GM21619 (cell line): Measurements from ENCODE around the gene RCC2.
"Not testable (repeated sequence)": the region's sequence is repeated elsewhere in the genome, so short reads cannot be mapped to it uniquely, and the experiment has no call there.

ENCODE experiments used
- ATAC-seq: cut with Tn5 transposase; IDR thresholded peaks from one replicate; pipeline ENCODE4 v1.9.1; 2021; ENCODE audit not compliant: unreplicated experiment

The RCC2 gene

GRCh38 chr1:17422461-17422860, 17.0 kb downstream of the RCC2 start:
- ATAC-seq: no peak

GRCh38 chr1:17420391-17420918, 19.0 kb downstream of the RCC2 start:
- ATAC-seq: no peak

GRCh38 chr1:17419626-17420328, 19.7 kb downstream of the RCC2 start:
- ATAC-seq: no peak

GRCh38 chr1:17416389-17416788, 23.1 kb downstream of the RCC2 start:
- no peak for ATAC-seq

DNA sequence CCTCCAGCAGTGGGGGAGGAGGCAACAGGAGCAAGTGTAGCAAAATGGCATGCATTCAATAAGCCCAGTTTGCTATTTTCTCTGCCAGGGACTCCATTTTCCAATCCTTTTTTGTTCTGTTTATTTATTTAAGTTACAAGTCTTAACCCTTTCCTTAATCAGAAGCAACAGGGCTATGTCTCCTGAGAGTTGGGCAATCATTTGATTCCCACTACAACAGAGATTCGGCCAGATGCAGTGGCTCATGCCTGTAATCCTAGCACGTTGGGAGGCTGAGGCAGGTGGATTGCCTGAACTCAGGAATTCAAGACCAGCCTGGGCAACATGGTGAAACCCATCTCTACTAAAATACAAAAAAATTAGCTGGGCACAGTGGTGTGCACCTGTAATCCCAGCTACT, 25.5 kb downstream of the RCC2 start:
- ATAC-seq: no peak

- ATAC-seq: no peak
Observed at GRCh38 chr1:17412093-17412870, 27.2 kb downstream of the RCC2 start.

DNA sequence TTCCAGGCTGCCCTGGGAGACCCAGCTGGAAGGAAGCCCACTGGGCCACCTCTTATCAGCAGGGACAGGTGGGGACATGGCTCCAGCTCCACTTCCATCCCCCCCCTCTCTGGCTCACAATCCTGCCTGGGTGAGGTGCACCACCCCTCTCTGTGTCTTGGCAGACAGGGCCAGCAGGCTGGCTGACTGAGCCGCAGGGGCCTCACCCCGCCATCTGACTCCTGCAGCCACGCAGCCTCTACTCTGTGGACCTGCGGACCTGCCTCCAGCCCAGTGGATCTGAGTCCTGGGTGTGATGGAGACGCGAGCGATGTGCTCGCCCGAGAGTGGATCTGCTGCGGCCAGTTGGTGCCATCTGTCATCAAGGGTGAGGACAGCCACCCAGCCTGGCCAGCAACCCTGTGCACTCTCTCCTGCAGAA, 30.1 kb downstream of the RCC2 start:
- ATAC-seq: no peak

GRCh38 chr1:17407786-17408514, 31.5 kb downstream of the RCC2 start:
- not testable (repeated sequence) for ATAC-seq

GRCh38 chr1:17406760-17407475, 32.6 kb downstream of the RCC2 start:
- ATAC-seq: not testable (repeated sequence)

- no peak for ATAC-seq
Observed at GRCh38 chr1:17405898-17406759, 33.3 kb downstream of the RCC2 start.

- no peak for ATAC-seq
Observed at GRCh38 chr1:17404820-17405219, 34.7 kb downstream of the RCC2 start.

- no peak for ATAC-seq
Observed at GRCh38 chr1:17404034-17404684, 35.3 kb downstream of the RCC2 start.

- no peak for ATAC-seq
Observed at GRCh38 chr1:17403081-17403480, 36.4 kb downstream of the RCC2 start.

DNA sequence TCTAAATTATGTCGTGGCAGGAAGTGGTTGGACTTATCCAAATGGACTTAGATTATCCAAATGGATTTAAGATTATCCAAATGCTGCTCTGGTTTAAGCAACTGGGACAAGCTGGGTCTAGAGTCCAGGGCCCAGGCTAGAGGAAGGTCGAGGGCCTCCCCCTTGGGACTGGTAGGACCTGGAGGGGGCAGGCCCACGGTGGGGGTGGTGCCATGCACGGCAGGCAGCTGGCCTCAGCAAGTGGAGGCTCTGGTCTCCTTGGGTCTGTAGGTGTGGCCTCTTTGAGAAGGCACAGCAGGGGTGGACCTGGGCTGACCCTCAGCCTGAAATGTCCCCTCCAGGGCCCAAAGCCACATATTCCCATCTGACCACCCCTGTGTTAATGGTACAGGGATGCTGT, 37.6 kb downstream of the RCC2 start:
- ATAC-seq: no peak

GRCh38 chr1:17400725-17401341, 38.6 kb downstream of the RCC2 start:
- no peak for ATAC-seq

DNA sequence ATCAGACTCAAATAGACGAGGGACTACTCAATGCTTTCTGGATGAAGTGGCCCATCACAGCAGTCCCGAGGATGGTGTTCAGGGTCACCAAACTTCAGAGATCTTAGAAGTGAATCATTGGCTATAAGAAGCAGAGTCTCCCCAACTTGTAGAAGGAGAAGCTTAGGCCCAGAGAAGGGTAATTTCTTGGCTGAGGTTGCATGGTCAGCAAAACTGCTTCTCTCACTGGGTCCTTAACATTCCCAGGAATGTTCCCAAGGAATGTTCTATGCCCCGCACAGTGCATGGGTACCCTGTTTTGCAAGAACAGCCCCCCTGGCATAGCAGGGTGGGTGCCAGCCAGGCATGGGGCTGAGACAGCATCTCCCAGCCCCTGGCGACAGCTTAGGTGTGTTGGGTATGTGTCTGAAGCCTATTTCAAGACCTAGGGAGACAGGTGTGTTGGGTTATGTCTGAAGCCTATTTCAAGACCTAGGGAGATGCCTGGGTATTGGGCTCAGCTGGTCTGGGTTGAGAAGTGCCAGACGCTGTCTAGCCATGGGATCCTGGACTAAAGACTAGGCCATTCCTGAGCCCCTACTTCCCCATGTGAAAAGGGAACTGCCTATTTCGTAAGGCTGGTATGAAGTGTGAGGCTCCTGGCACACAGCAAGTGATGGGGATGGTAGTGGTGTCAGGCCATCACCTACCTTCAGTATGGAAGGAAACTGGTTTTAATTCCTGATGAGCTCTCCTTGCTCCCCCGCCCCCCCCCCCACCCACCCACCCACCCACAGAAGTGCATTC, 41.4 kb downstream of the RCC2 start:
- no peak for ATAC-seq

DNA sequence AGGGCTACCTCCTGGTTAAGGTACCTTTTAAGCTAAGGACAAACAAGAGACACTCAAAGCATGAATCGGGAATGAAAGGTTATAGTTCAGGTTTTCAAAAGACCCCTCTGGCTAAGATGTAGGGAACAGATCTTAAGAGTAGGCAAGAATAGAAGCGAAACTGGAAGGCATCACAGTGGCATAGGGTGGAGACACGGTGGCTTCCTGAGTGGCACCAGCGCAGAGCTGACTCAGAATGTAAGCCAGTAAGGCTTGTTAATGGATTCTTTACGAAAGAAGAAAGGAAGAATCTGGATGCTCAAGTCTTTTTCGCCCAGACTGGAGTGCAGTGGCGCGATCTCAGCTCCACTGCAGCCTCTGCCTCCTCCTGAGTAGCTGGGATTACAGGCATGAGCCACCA, 46.2 kb downstream of the RCC2 start:
- no peak for ATAC-seq

GRCh38 chr1:17392199-17392740, 47.2 kb downstream of the RCC2 start:
- ATAC-seq: no peak
